SH-SY5Y (cell line): ENCODE results near the gene OR2J1.

ENCODE experiments used
- GATA2 ChIP-seq: IDR thresholded peaks from 2 replicates; pipeline ENCODE4 v1.6.1; 2011; ENCODE audit warnings: mild to moderate bottlenecking, low read depth, low read length
- GATA3 ChIP-seq: IDR thresholded peaks from 2 replicates; pipeline ENCODE4 v1.6.1; 2011; ENCODE audit warnings: low read depth, mild to moderate bottlenecking, low read length, moderate library complexity

OR2J1 gene

GRCh38 chr6:29141606-29142005, 42.3 kb downstream of the OR2J1 start:
- TF ChIP-seq GATA2, result no peak
- no peak for TF ChIP-seq GATA3

- no peak for TF ChIP-seq GATA3
- no peak for TF ChIP-seq GATA2
These were observed 43.0 kb downstream of the OR2J1 start for GRCh38 chr6:29142309-29142708.

- TF ChIP-seq GATA2 (no peak), GATA3 (no peak)
These were observed 46.9 kb downstream of the OR2J1 start for GRCh38 chr6:29146179-29146578.

GRCh38 chr6:29147074-29147473, 47.8 kb downstream of the OR2J1 start:
- no peak for TF ChIP-seq GATA2
- no peak for TF ChIP-seq GATA3
